ENCODE measurements around the gene HEXIM2.

HEXIM2 gene

GRCh38 chr17:45136846-45137560 is 24.7 kb upstream of the HEXIM2 start:
- H3K27me3 ChIP-seq (ENCODE audit: low read depth, low read length), result no peaks in the 10 kb centered on the region
- H3K4me1 ChIP-seq (ENCODE audit: control insufficient read depth in 1 of 2, insufficient read depth in 2 of 2, low read length in 2 of 2), result peaks cover 6 to 14% of the 10 kb centered on the region in 2 donors
- H3K9me3 ChIP-seq (ENCODE audit: control insufficient read depth in 1 of 2, low read length in 2 of 2), result no peaks in the 10 kb centered on the region
- no peak overlapping the region for H3K27ac ChIP-seq (ENCODE audit: low read length)
- H3K36me3 ChIP-seq (ENCODE audit: control insufficient read depth in 1 of 2, insufficient read depth in 2 of 2, low read length in 2 of 2), result peaks cover 3 to 6% of the 10 kb centered on the region in 2 donors
- H3K4me3 ChIP-seq (ENCODE audit: low read depth in 1 of 2, low read length in 2 of 2), result peak overlapping the region in 1 of 2 donors; percentile 88

GRCh38 chr17:45137561-45138305 is 23.9 kb upstream of the HEXIM2 start:
- Histone ChIP-seq H3K9me3 (ENCODE audit: control insufficient read depth in 1 of 2, low read length in 2 of 2) (no peaks in the 10 kb centered on the region), H3K4me1 (ENCODE audit: control insufficient read depth in 1 of 2, insufficient read depth in 2 of 2, low read length in 2 of 2) (peaks cover 6 to 14% of the 10 kb centered on the region in 2 donors), H3K27me3 (ENCODE audit: low read depth, low read length) (no peaks in the 10 kb centered on the region), H3K27ac (ENCODE audit: low read length) (no peak overlapping the region), H3K36me3 (ENCODE audit: control insufficient read depth in 1 of 2, insufficient read depth in 2 of 2, low read length in 2 of 2) (peaks cover 3 to 6% of the 10 kb centered on the region in 2 donors), H3K4me3 (ENCODE audit: low read depth in 1 of 2, low read length in 2 of 2) (no peak overlapping the region)

DNA sequence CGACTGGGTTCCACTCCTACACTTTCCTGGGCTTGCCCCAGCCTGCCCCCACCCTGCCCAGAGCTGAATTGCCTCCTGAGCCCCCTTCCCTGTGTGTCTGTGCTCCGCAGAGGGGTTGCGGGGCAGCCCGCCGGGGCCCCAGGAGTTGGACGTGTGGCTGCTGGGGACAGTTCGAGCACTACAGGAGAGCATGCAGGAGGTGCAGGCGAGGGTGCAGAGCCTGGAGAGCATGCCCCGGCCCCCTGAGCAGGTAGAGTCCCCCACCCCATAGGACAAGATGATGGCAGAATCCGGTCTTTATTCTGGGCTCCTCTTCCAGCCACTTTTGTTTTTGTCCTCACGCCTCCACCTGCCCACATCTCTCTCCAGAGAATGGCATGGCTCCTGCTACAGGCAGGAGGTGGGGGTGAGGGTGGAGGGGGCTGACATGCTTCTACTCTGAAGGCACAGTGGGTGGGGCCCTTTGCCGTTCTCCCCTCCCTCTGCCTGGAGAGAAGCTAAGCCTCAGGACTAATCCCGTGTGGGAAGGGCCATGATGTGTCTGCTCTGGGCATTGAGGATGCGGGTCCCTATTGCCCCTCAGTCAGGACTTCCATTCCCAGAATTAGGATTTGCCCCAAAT is 22.7 kb upstream of the HEXIM2 start:
- peaks cover 3 to 6% of the 10 kb centered on the region in 2 donors for H3K36me3 ChIP-seq (ENCODE audit: control insufficient read depth in 1 of 2, insufficient read depth in 2 of 2, low read length in 2 of 2)
- peaks cover 6 to 21% of the 10 kb centered on the region in 2 donors for H3K4me1 ChIP-seq (ENCODE audit: control insufficient read depth in 1 of 2, insufficient read depth in 2 of 2, low read length in 2 of 2)
- H3K4me3 ChIP-seq (ENCODE audit: low read depth in 1 of 2, low read length in 2 of 2), result no peak overlapping the region
- H3K27me3 ChIP-seq (ENCODE audit: low read depth, low read length), result no peaks in the 10 kb centered on the region
- no peaks in the 10 kb centered on the region for H3K9me3 ChIP-seq (ENCODE audit: control insufficient read depth in 1 of 2, low read length in 2 of 2)
- no peak overlapping the region for H3K27ac ChIP-seq (ENCODE audit: low read length)

- Histone ChIP-seq H3K27ac (ENCODE audit: low read length) (no peak overlapping the region), H3K27me3 (ENCODE audit: low read depth, low read length) (no peaks in the 10 kb centered on the region), H3K36me3 (ENCODE audit: control insufficient read depth in 1 of 2, insufficient read depth in 2 of 2, low read length in 2 of 2) (peaks cover 3 to 6% of the 10 kb centered on the region in 2 donors), H3K4me3 (ENCODE audit: low read depth in 1 of 2, low read length in 2 of 2) (no peak overlapping the region), H3K4me1 (ENCODE audit: control insufficient read depth in 1 of 2, insufficient read depth in 2 of 2, low read length in 2 of 2) (peaks cover 6 to 23% of the 10 kb centered on the region in 2 donors), H3K9me3 (ENCODE audit: control insufficient read depth in 1 of 2, low read length in 2 of 2) (no peaks in the 10 kb centered on the region)
Measured at GRCh38 chr17:45139533-45139920, 22.1 kb upstream of the HEXIM2 start.

GRCh38 chr17:45143094-45143670 is 18.5 kb upstream of the HEXIM2 start:
- Histone ChIP-seq H3K27ac (ENCODE audit: low read length) (peak overlapping the region; percentile 82), H3K4me3 (ENCODE audit: low read depth in 1 of 2, low read length in 2 of 2) (peak overlapping the region in 1 of 2 donors; percentile 66), H3K9me3 (ENCODE audit: control insufficient read depth in 1 of 2, low read length in 2 of 2) (no peaks in the 10 kb centered on the region), H3K4me1 (ENCODE audit: control insufficient read depth in 1 of 2, insufficient read depth in 2 of 2, low read length in 2 of 2) (peaks cover 5 to 34% of the 10 kb centered on the region in 2 donors), H3K27me3 (ENCODE audit: low read depth, low read length) (no peaks in the 10 kb centered on the region), H3K36me3 (ENCODE audit: control insufficient read depth in 1 of 2, insufficient read depth in 2 of 2, low read length in 2 of 2) (peaks cover under 1 to 4% of the 10 kb centered on the region in 2 donors)

GRCh38 chr17:45143767-45144198 is 17.9 kb upstream of the HEXIM2 start:
- H3K4me1 ChIP-seq (ENCODE audit: control insufficient read depth in 1 of 2, insufficient read depth in 2 of 2, low read length in 2 of 2), result peaks cover 5 to 34% of the 10 kb centered on the region in 2 donors
- H3K36me3 ChIP-seq (ENCODE audit: control insufficient read depth in 1 of 2, insufficient read depth in 2 of 2, low read length in 2 of 2), result peaks cover 0 to 4% of the 10 kb centered on the region in 2 donors
- peak overlapping the region; percentile 46 to 66 for H3K4me3 ChIP-seq (ENCODE audit: low read depth in 1 of 2, low read length in 2 of 2)
- H3K9me3 ChIP-seq (ENCODE audit: control insufficient read depth in 1 of 2, low read length in 2 of 2), result no peaks in the 10 kb centered on the region
- H3K27me3 ChIP-seq (ENCODE audit: low read depth, low read length), result no peaks in the 10 kb centered on the region
- peak overlapping the region; percentile 82 for H3K27ac ChIP-seq (ENCODE audit: low read length)

- Histone ChIP-seq H3K4me3 (ENCODE audit: low read depth in 1 of 2, low read length in 2 of 2) (peak overlapping the region; percentile 46 to 66), H3K27ac (ENCODE audit: low read length) (peak overlapping the region; percentile 82), H3K36me3 (ENCODE audit: control insufficient read depth in 1 of 2, insufficient read depth in 2 of 2, low read length in 2 of 2) (peaks cover 0 to 4% of the 10 kb centered on the region in 2 donors), H3K4me1 (ENCODE audit: control insufficient read depth in 1 of 2, insufficient read depth in 2 of 2, low read length in 2 of 2) (peaks cover 5 to 34% of the 10 kb centered on the region in 2 donors), H3K27me3 (ENCODE audit: low read depth, low read length) (no peaks in the 10 kb centered on the region), H3K9me3 (ENCODE audit: control insufficient read depth in 1 of 2, low read length in 2 of 2) (no peaks in the 10 kb centered on the region)
Measured at GRCh38 chr17:45144199-45145034, 17.3 kb upstream of the HEXIM2 start.

GRCh38 chr17:45145035-45145389 is 16.7 kb upstream of the HEXIM2 start:
- Histone ChIP-seq H3K36me3 (ENCODE audit: control insufficient read depth in 1 of 2, insufficient read depth in 2 of 2, low read length in 2 of 2) (peaks cover 0 to 4% of the 10 kb centered on the region in 2 donors), H3K9me3 (ENCODE audit: control insufficient read depth in 1 of 2, low read length in 2 of 2) (no peaks in the 10 kb centered on the region), H3K27ac (ENCODE audit: low read length) (peak overlapping the region; percentile 82), H3K4me3 (ENCODE audit: low read depth in 1 of 2, low read length in 2 of 2) (peak overlapping the region in 1 of 2 donors; percentile 66), H3K27me3 (ENCODE audit: low read depth, low read length) (no peaks in the 10 kb centered on the region), H3K4me1 (ENCODE audit: control insufficient read depth in 1 of 2, insufficient read depth in 2 of 2, low read length in 2 of 2) (peaks cover 5 to 34% of the 10 kb centered on the region in 2 donors)

DNA sequence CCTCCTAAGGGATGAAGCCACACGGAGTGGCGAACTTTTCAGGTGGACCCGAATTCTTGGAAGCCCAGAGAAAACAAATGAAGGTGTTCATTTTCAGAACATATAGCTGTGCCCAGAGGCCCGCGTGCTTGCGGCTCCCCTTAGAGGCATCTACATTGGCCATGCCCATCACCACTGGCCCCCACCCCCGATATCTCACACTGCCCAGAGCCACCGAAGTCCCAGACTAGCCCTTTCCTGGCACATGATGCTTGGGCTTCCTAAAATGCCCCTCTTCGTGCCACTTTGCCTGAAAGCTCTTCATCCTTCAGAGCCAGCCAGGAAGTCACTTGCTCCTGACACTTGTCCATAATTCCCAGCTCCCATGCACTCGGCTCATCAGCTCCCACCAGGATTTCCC is 15.5 kb upstream of the HEXIM2 start:
- H3K9me3 ChIP-seq (ENCODE audit: control insufficient read depth in 1 of 2, low read length in 2 of 2), result no peaks in the 10 kb centered on the region
- peaks cover 0 to 4% of the 10 kb centered on the region in 2 donors for H3K36me3 ChIP-seq (ENCODE audit: control insufficient read depth in 1 of 2, insufficient read depth in 2 of 2, low read length in 2 of 2)
- peaks cover 7 to 40% of the 10 kb centered on the region in 2 donors for H3K4me1 ChIP-seq (ENCODE audit: control insufficient read depth in 1 of 2, insufficient read depth in 2 of 2, low read length in 2 of 2)
- H3K27me3 ChIP-seq (ENCODE audit: low read depth, low read length), result no peaks in the 10 kb centered on the region
- peak overlapping the region; percentile 100 for H3K27ac ChIP-seq (ENCODE audit: low read length)
- peak overlapping the region in 1 of 2 donors; percentile 69 for H3K4me3 ChIP-seq (ENCODE audit: low read depth in 1 of 2, low read length in 2 of 2)

DNA sequence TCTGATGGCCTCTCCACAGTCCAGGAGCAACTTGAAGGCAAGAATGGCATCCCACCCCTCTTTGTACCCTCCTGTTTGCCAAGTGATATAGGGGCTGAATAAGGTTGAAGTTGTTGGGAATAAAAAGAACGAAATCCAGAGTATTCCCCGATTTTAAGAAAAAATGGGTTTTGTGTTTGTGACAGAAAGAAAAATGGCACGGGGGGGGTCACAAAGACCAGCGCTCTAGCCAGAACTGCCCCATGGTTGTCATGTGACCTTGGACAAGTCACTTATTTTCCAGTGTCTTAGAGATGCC is 15.1 kb upstream of the HEXIM2 start:
- Histone ChIP-seq H3K4me1 (ENCODE audit: control insufficient read depth in 1 of 2, insufficient read depth in 2 of 2, low read length in 2 of 2) (peaks cover 11 to 43% of the 10 kb centered on the region in 2 donors), H3K27ac (ENCODE audit: low read length) (peak overlapping the region; percentile 100), H3K27me3 (ENCODE audit: low read depth, low read length) (no peaks in the 10 kb centered on the region), H3K4me3 (ENCODE audit: low read depth in 1 of 2, low read length in 2 of 2) (peak overlapping the region; percentile 69 to 93), H3K9me3 (ENCODE audit: control insufficient read depth in 1 of 2, low read length in 2 of 2) (no peaks in the 10 kb centered on the region), H3K36me3 (ENCODE audit: control insufficient read depth in 1 of 2, insufficient read depth in 2 of 2, low read length in 2 of 2) (peaks cover 0 to 4% of the 10 kb centered on the region in 2 donors)
